H9 (cell line): ENCODE results near the gene ALKBH8. TPM values are rescaled to one million over a fixed set of nuclear protein-coding genes. Genes with fewer than 3 reads are reported as not detected.

Source experiments
- DNase-seq: peaks from one replicate; pipeline ENCODE4 v3.0.0-alpha.2; 2017
- H2AFZ ChIP-seq: one replicate; pipeline ENCODE4 v1.6.1; 2013; ENCODE audit warnings: mild to moderate bottlenecking, low read length, control low read depth, moderate library complexity
- H2AK5ac ChIP-seq: 2 replicates; pipeline ENCODE4 v1.6.1; 2013; ENCODE audit warnings: low read length, control low read depth, mixed read lengths; ENCODE audit not compliant: insufficient read length
- H2BK120ac ChIP-seq: one replicate; pipeline ENCODE4 v1.6.1; 2013; ENCODE audit warnings: low read depth, mild to moderate bottlenecking, low read length, control low read depth, inconsistent platforms; ENCODE audit not compliant: poor library complexity, severe bottlenecking
- H2BK12ac ChIP-seq: 2 replicates; pipeline ENCODE4 v1.6.1; 2013; ENCODE audit warnings: low read length, control low read depth, mixed read lengths, low read depth; ENCODE audit not compliant: insufficient read length
- H2BK15ac ChIP-seq: 2 replicates; pipeline ENCODE4 v1.6.1; 2013; ENCODE audit warnings: low read depth, low read length, control low read depth
- H2BK20ac ChIP-seq: one replicate; pipeline ENCODE4 v1.6.1; 2013; ENCODE audit warnings: low read depth, mild to moderate bottlenecking, low read length, control low read depth, inconsistent platforms; ENCODE audit not compliant: poor library complexity, severe bottlenecking
- H2BK5ac ChIP-seq: 2 replicates; pipeline ENCODE4 v1.6.1; 2013; ENCODE audit warnings: low read length, control low read depth, mixed read lengths; ENCODE audit not compliant: insufficient read length
- H3K14ac ChIP-seq: 2 replicates; pipeline ENCODE4 v1.6.1; 2013; ENCODE audit warnings: low read length, control low read depth; ENCODE audit not compliant: insufficient read depth
- H3K18ac ChIP-seq: 2 replicates; pipeline ENCODE4 v1.6.1; 2013; ENCODE audit warnings: low read depth, mild to moderate bottlenecking, mixed read lengths, low read length, control low read depth; ENCODE audit not compliant: insufficient read length
- H3K23ac ChIP-seq: 2 replicates; pipeline ENCODE4 v1.6.1; 2013; ENCODE audit warnings: low read length, control low read depth, mixed read lengths, low read depth; ENCODE audit not compliant: insufficient read length
- H3K23me2 ChIP-seq: 2 replicates; pipeline ENCODE4 v1.6.1; 2013; ENCODE audit warnings: low read depth, mild to moderate bottlenecking, mixed read lengths, low read length, control low read depth; ENCODE audit not compliant: insufficient read length, poor library complexity, severe bottlenecking
- H3K27ac ChIP-seq: 2 replicates; pipeline ENCODE4 v1.5.1; 2013; ENCODE audit warnings: low read length, control low read depth, mixed read lengths, low read depth; ENCODE audit not compliant: insufficient read length
- H3K27me3 ChIP-seq: 2 replicates; pipeline ENCODE4 v1.6.1; 2013; ENCODE audit warnings: low read length, control low read depth, inconsistent platforms; ENCODE audit not compliant: insufficient read depth
- H3K4ac ChIP-seq: 2 replicates; pipeline ENCODE4 v1.6.1; 2013; ENCODE audit warnings: low read depth, mild to moderate bottlenecking, control low read depth, inconsistent platforms, low read length, moderate library complexity
- H3K4me1 ChIP-seq: 2 replicates; pipeline ENCODE4 v1.6.1; 2013; ENCODE audit warnings: low read length, control low read depth, inconsistent platforms; ENCODE audit not compliant: insufficient read depth
- H3K4me2 ChIP-seq: 2 replicates; pipeline ENCODE4 v1.6.1; 2013; ENCODE audit warnings: low read length, control low read depth, mixed read lengths; ENCODE audit not compliant: insufficient read length, insufficient read depth
- H3K56ac ChIP-seq: 2 replicates; pipeline ENCODE4 v1.6.1; 2013; ENCODE audit warnings: low read depth, mild to moderate bottlenecking, mixed read lengths, low read length, control low read depth; ENCODE audit not compliant: insufficient read length
- H3K79me1 ChIP-seq: 2 replicates; pipeline ENCODE4 v1.6.1; 2013; ENCODE audit warnings: low read depth, mild to moderate bottlenecking, moderate library complexity, low read length, control low read depth, inconsistent platforms; ENCODE audit not compliant: insufficient read depth, poor library complexity, severe bottlenecking
- H3K79me2 ChIP-seq: 2 replicates; pipeline ENCODE4 v1.6.1; 2013; ENCODE audit warnings: low read length, control low read depth, inconsistent platforms; ENCODE audit not compliant: insufficient read depth
- H3K9ac ChIP-seq: 2 replicates; pipeline ENCODE4 v1.6.1; 2013; ENCODE audit warnings: low read length, control low read depth, mixed read lengths; ENCODE audit not compliant: insufficient read length; ENCODE audit errors: extremely low read depth
- H3K9me3 ChIP-seq: one replicate; pipeline ENCODE4 v1.6.1; 2013; ENCODE audit warnings: low read depth, low read length, inconsistent platforms; ENCODE audit not compliant: control insufficient read depth
- H3T11ph ChIP-seq: one replicate; pipeline ENCODE4 v1.6.1; 2013; ENCODE audit warnings: mild to moderate bottlenecking, low read length, control low read depth, inconsistent platforms
- H4K20me1 ChIP-seq: one replicate; pipeline ENCODE4 v1.6.1; 2013; ENCODE audit not compliant: control insufficient read depth, insufficient read length, insufficient read depth
- H4K5ac ChIP-seq: 2 replicates; pipeline ENCODE4 v1.6.1; 2013; ENCODE audit warnings: low read depth, mild to moderate bottlenecking, mixed read lengths, low read length, control low read depth; ENCODE audit not compliant: insufficient read length
- H4K8ac ChIP-seq: replicated peaks from 2 replicates; pipeline ENCODE4 v1.6.1; 2013; ENCODE audit warnings: low read length, control low read depth, mixed read lengths, low read depth; ENCODE audit not compliant: insufficient read length
- H4K91ac ChIP-seq: 2 replicates; pipeline ENCODE4 v1.6.1; 2013; ENCODE audit warnings: low read depth, mild to moderate bottlenecking, moderate library complexity, mixed read lengths, low read length, control low read depth; ENCODE audit not compliant: insufficient read length
- H3K27ac Mint-ChIP-seq, 3 experiments: 2 replicates in 2 of 3; 3 replicates in 1 of 3; pipeline ENCODE4 v1.8.0; 2020 to 2021; ENCODE audit warnings: mixed read lengths in 3 of 3, mild to moderate bottlenecking in 1 of 3, moderate library complexity in 1 of 3
- H3K27me3 Mint-ChIP-seq: 2 replicates; pipeline ENCODE4 v1.8.0; 2021; ENCODE audit warnings: low read depth, mild to moderate bottlenecking, moderate library complexity, mixed read lengths
- H3K36me3 Mint-ChIP-seq, 3 experiments: 2 replicates in 2 of 3; 3 replicates in 1 of 3; pipeline ENCODE4 v1.8.0; 2020 to 2021; ENCODE audit warnings: low read depth in 3 of 3, mixed read lengths in 3 of 3; ENCODE audit not compliant: insufficient read depth in 1 of 3
- H3K4me1 Mint-ChIP-seq, 2 experiments: 2 replicates each; pipeline ENCODE4 v1.8.0; 2020; ENCODE audit warnings: mixed read lengths in 2 of 2
- H3K4me3 Mint-ChIP-seq, 2 experiments: 2 replicates in 1 of 2; 3 replicates in 1 of 2; pipeline ENCODE4 v1.8.0; 2020 to 2021; ENCODE audit warnings: mild to moderate bottlenecking in 2 of 2, mixed read lengths in 2 of 2, moderate library complexity in 1 of 2
- H3K9me3 Mint-ChIP-seq, 2 experiments: 2 replicates in 1 of 2; 3 replicates in 1 of 2; pipeline ENCODE4 v1.8.0; 2020; ENCODE audit warnings: mild to moderate bottlenecking in 2 of 2, mixed read lengths in 2 of 2, moderate library complexity in 1 of 2
- WGBS: extraction: QIAGEN DNeasy Blood & Tissue Kit; methylation state at CpG from one replicate; pipeline ENCODE4 v1.1.7; 2013; ENCODE audit warnings: missing lambda C conversion rate, low lambda C conversion rate, mixed read lengths; ENCODE audit not compliant: insufficient read length; ENCODE audit errors: extremely low coverage; 5-methylcytosine and 5-hydroxymethylcytosine counted together
- total RNA-seq: library from RNA; stranded (reverse); gene quantifications from 2 replicates; pipeline ENCODE4 v1.2.1, GENCODE V29; 2021
- TF ChIP-seq, protein P1 (sequence below): fragments of 200-600 bp; sonication (generic); conservative IDR thresholded peaks from 3 replicates; pipeline ENCODE4 v1.8.0; 2021; ENCODE audit warnings: antibody characterized with exemption, mild to moderate bottlenecking

The ALKBH8 gene
- total RNA-seq, 1 experiment from 2014 or later = 12.7 TPM

DNA sequence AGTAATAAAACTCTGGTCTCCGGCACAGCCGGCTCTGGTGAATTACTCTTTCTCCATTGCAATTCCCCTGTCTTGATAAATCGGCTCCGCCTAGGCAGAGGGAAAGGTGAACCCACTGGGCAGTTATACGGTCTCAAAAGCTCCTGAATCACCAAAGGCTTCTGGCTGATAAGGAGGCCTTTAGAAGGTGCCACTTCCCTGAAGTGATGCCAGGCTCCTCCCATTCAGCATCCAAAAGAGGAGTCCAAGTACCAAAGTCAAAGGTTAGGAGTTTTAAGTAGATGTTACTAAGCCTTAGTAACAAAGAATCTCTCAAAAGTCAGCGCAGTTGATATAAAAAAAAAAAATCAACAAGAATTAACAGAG, 11.8 kb upstream of the ALKBH8 start:
- no peaks in the 10 kb centered on the region for H3K4me1 ChIP-seq
- no peak for DNase-seq
- WGBS = no CpG with 5 or more reads among the region's 6 CpGs
- no peaks in the 10 kb centered on the region for H4K20me1 ChIP-seq
- no peak overlapping the region for H2BK20ac ChIP-seq
- H3K4me1 Mint-ChIP-seq = peaks cover 14 to 21% of the 10 kb centered on the region in 2 experiments
- no peak overlapping the region for H3K4ac ChIP-seq
- no peak overlapping the region for H4K5ac ChIP-seq
- no peaks in the 10 kb centered on the region for H3K79me1 ChIP-seq
- H3K79me2 ChIP-seq = no peaks in the 10 kb centered on the region
- no peak overlapping the region for H2BK15ac ChIP-seq
- no peaks in the 10 kb centered on the region for H3K9me3 ChIP-seq
- no peak overlapping the region for H3K18ac ChIP-seq
- H3K4me2 ChIP-seq = no peak overlapping the region
- H3T11ph ChIP-seq = no peak overlapping the region
- no peak overlapping the region for H2BK5ac ChIP-seq
- H3K9me3 Mint-ChIP-seq = peaks cover 5 to 9% of the 10 kb centered on the region in 2 experiments; a peak in 3 of 5 replicates
- no peak overlapping the region for H3K27ac ChIP-seq
- H3K36me3 Mint-ChIP-seq = peaks cover 0 to 6% (median 0%) of the 10 kb centered on the region in 3 experiments; a peak in 3 of 7 replicates
- no peak overlapping the region for H3K27ac Mint-ChIP-seq
- no peak overlapping the region for H3K23ac ChIP-seq
- H3K27me3 Mint-ChIP-seq = no peaks in the 10 kb centered on the region; the same call in 1 of the 2 replicates
- H2BK12ac ChIP-seq = no peak overlapping the region
- no peak overlapping the region for H3K56ac ChIP-seq
- no peaks in the 10 kb centered on the region for H3K27me3 ChIP-seq
- no peak overlapping the region for H4K8ac ChIP-seq
- no peak overlapping the region for H2BK120ac ChIP-seq
- H3K23me2 ChIP-seq = no peaks in the 10 kb centered on the region
- no peak overlapping the region for H4K91ac ChIP-seq
- H2AK5ac ChIP-seq = no peak overlapping the region
- no peak overlapping the region for H3K9ac ChIP-seq
- no peak overlapping the region for H3K14ac ChIP-seq
- no peak overlapping the region for H2AFZ ChIP-seq
- H3K4me3 Mint-ChIP-seq = no peak overlapping the region
- TF ChIP-seq, protein P1, sequence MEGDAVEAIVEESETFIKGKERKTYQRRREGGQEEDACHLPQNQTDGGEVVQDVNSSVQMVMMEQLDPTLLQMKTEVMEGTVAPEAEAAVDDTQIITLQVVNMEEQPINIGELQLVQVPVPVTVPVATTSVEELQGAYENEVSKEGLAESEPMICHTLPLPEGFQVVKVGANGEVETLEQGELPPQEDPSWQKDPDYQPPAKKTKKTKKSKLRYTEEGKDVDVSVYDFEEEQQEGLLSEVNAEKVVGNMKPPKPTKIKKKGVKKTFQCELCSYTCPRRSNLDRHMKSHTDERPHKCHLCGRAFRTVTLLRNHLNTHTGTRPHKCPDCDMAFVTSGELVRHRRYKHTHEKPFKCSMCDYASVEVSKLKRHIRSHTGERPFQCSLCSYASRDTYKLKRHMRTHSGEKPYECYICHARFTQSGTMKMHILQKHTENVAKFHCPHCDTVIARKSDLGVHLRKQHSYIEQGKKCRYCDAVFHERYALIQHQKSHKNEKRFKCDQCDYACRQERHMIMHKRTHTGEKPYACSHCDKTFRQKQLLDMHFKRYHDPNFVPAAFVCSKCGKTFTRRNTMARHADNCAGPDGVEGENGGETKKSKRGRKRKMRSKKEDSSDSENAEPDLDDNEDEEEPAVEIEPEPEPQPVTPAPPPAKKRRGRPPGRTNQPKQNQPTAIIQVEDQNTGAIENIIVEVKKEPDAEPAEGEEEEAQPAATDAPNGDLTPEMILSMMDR = no peak
